GM19438 (cell line): Measurements from ENCODE around the gene TAGAP.
A peak's percentile ranks its signal among the peaks of the same experiment; 100 is the strongest.
"Not testable (repeated sequence)": the region's sequence is repeated elsewhere in the genome, so short reads cannot be mapped to it uniquely, and the experiment has no call there.

Source experiments
- ATAC-seq: cut with Tn5 transposase; IDR thresholded peaks from one replicate; pipeline ENCODE4 v1.9.1; 2021; ENCODE audit warnings: low read depth; ENCODE audit not compliant: unreplicated experiment

Gene TAGAP

GRCh38 chr6:159017757-159018559 is 26.8 kb downstream of the TAGAP start:
- no peak for ATAC-seq

- no peak for ATAC-seq
Observed at GRCh38 chr6:159014406-159014805, 30.4 kb downstream of the TAGAP start.

GRCh38 chr6:159013229-159013628 is 31.6 kb downstream of the TAGAP start:
- ATAC-seq, result no peak

GRCh38 chr6:159012201-159012600 is 32.6 kb downstream of the TAGAP start:
- no peak for ATAC-seq

GRCh38 chr6:159010037-159010612 is 34.7 kb downstream of the TAGAP start:
- not testable (repeated sequence) for ATAC-seq

GRCh38 chr6:159008656-159009288 is 36.0 kb downstream of the TAGAP start:
- peak; percentile 81 for ATAC-seq

GRCh38 chr6:159007510-159007909 is 37.3 kb downstream of the TAGAP start:
- ATAC-seq, result no peak

- no peak for ATAC-seq
Observed at GRCh38 chr6:159005436-159005835, 39.4 kb downstream of the TAGAP start.

- ATAC-seq, result no peak
Observed at GRCh38 chr6:159004592-159004991, 40.2 kb downstream of the TAGAP start.

- ATAC-seq, result no peak
Observed at GRCh38 chr6:159002432-159003155, 42.2 kb downstream of the TAGAP start.

GRCh38 chr6:158999666-159000403 is 45.0 kb downstream of the TAGAP start, which contains the start of gene RSPH3:
Gene RSPH3 (minus strand): TSS chr6:159000202. CDS start chr6:158999550, 652 bp downstream.
- ATAC-seq, result peak; percentile 89

- ATAC-seq, result peak; percentile 21
Observed at GRCh38 chr6:158999154-158999665, 45.6 kb downstream of the TAGAP start.

GRCh38 chr6:158996856-158997255 is 47.9 kb downstream of the TAGAP start:
- no peak for ATAC-seq

GRCh38 chr6:158993639-158994038 is 51.2 kb downstream of the TAGAP start:
- no peak for ATAC-seq

GRCh38 chr6:158991017-158991723 is 53.6 kb downstream of the TAGAP start:
- ATAC-seq, result no peak

- ATAC-seq, result not testable (repeated sequence)
Observed at GRCh38 chr6:158989711-158990110, 55.1 kb downstream of the TAGAP start.

GRCh38 chr6:158988477-158988876 is 56.3 kb downstream of the TAGAP start:
- ATAC-seq, result no peak

- ATAC-seq, result no peak
Observed at GRCh38 chr6:158987657-158988056, 57.1 kb downstream of the TAGAP start.
